AG08396 (cell line): ENCODE data around the gene FIG4.
"Not testable (repeated sequence)": the region's sequence is repeated elsewhere in the genome, so short reads cannot be mapped to it uniquely, and the experiment has no call there.

Experiments
- DNase-seq: peaks from one replicate; pipeline ENCODE4 v3.0.0; 2012; ENCODE audit warnings: low spot score, mixed read lengths

Gene FIG4

DNA sequence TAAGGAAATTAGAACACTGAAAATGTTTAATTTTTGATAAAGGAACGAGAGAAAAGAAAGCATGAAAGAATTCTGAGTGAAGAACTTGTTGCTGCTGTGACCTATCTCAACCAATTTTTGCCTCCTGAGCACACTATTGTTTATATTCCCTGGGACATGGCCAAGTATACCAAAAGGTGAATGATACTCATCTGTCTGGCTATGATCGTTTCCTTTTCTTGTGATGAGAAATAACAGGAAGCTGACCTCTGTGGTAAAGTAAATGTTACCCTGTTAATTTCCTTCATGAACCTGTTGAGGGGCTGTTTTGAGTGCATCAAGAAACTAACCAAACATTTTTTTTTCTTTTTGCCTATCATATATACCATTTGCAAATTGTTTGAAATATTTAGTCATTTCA lies 69.1 kb downstream of the FIG4 start:
- DNase-seq, result no peak

GRCh38 chr6:109762166-109762565 lies 71.1 kb downstream of the FIG4 start:
- no peak for DNase-seq

- DNase-seq, result no peak
Measured at GRCh38 chr6:109762769-109763441, 71.8 kb downstream of the FIG4 start.

GRCh38 chr6:109766167-109766566 lies 75.1 kb downstream of the FIG4 start:
- DNase-seq, result no peak

DNA sequence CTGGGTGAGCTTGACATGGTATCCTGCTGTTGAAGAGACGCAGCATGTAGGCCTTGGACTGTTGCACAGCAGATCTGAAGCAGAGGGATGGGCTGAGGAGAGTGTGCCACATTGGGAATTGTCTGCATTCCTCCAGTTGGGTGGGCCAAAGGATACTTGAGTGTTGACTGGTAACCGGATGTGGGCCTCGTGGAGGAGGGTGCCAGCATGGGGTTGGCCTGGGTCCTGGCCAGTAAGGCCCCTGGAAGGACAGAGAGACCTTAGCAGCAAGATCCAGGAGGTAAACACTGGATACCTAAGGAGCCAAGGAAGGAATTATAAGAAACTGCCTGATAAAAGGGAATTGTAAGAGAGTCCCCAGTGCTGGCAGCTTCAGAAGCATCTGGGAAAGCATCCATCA lies 76.9 kb downstream of the FIG4 start:
- no peak for DNase-seq

GRCh38 chr6:109768485-109768884 lies 77.4 kb downstream of the FIG4 start:
- DNase-seq, result no peak

- no peak for DNase-seq
Measured at GRCh38 chr6:109769213-109769612, 78.1 kb downstream of the FIG4 start.

DNA sequence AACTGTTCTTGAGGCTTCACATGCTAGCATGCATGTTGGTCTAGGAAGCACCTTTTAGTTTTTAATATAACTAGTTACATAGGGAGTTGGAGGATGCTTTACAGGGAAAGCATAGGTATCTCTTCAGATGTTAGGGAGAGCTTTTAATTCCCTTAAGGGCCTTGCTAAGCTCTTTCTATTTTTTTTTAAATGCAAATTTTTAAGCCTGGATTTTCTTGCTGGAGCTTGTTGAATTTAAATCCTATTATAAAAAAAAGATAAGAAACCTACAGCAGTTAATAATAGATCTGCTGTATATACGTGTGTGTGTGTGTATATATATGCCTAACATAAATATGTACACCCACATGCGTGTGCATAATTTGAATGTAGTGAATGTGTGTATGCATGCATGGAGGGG lies 79.0 kb downstream of the FIG4 start:
- no peak for DNase-seq

- DNase-seq, result no peak
Measured at GRCh38 chr6:109770779-109771178, 79.7 kb downstream of the FIG4 start.

DNA sequence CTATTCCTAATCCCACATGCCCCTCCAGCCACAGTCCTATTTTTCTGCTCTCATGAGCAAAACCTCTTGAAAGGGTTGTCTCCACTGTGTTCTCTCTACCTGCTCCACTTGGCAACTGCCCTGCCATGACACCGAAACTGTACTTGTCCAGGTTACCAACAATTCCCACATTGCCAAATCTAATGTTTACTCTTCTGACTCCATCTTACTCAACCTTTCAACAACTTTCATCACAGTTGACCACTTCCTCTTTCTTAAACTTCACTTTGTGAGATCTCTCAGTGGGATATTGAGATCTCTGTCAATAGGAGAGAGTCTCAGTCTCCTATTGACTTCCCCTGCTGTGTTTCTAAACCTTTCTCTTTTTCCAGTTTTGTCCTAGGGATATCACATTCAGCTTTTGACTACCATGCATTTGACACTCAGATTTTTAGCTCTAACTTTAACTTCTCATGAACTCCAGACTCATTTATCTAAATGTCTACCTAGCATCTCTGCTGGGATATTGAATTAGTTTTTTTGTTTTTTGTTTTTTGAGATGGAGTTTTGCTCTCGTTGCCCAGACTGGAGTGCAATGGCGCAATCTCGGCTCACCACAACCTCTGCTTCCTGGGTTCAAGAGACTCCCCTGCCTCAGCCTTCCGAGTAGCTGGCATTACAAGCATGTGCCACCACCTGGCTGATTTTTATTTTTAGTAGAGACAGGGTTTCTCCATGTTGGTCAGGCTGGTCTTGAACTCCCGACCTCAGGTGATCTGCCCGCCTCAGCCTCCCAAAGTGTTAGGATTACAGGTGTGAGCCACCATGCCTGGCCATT lies 81.1 kb downstream of the FIG4 start:
- not testable (repeated sequence) for DNase-seq

GRCh38 chr6:109772883-109773431 lies 81.9 kb downstream of the FIG4 start:
- peak; percentile 30 for DNase-seq

GRCh38 chr6:109781001-109781400 lies 89.9 kb downstream of the FIG4 start:
- no peak for DNase-seq

DNA sequence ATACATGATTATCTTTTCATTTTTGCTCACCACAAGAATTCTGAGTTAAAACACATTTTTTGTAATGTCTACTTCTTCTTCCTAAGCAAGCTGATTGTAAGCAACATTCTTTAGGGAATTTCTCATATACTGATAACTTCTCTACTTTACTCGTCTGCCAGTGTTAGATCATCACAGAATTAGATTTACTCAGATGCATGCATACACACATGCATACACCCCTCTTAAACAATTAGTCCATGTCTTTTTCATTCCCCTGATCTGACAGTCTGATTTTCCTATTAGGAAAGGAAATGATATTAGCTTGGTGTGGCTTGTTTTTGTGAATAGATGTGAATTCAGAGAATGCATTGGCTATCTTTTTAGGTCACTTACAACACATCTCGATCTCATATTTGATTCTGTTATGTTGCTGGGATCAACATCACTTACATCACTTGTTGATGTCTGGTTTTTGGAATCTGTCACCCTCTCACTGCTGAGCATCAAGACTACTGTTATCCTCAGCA lies 91.4 kb downstream of the FIG4 start:
- no peak for DNase-seq

- DNase-seq, result no peak
Measured at GRCh38 chr6:109783250-109783986, 92.3 kb downstream of the FIG4 start.

GRCh38 chr6:109787312-109787711 lies 96.2 kb downstream of the FIG4 start:
- DNase-seq, result no peak

- DNase-seq, result no peak
Measured at GRCh38 chr6:109788687-109789086, 97.6 kb downstream of the FIG4 start.

DNA sequence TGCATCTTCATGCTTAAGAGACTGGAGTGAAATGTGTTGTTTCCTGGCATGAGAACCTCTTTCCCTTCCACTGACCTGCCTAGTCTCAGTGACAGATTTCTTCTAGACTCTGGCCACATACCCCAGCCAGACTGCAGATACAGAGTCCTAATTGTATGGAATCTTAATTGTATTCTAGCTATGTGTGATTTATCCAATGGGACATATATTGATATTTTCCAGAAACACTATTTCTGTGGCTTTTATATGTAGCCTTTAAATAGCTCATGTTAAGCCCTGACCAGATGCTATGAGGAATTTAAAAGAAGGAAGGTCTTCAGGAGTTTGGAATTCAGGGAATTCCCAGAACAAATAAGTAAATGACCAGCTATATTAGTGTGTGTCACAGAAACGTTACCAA lies 99.0 kb downstream of the FIG4 start:
- DNase-seq, result peak; percentile 31

- no peak for DNase-seq
Measured at GRCh38 chr6:109791301-109791700, 100.2 kb downstream of the FIG4 start.

DNA sequence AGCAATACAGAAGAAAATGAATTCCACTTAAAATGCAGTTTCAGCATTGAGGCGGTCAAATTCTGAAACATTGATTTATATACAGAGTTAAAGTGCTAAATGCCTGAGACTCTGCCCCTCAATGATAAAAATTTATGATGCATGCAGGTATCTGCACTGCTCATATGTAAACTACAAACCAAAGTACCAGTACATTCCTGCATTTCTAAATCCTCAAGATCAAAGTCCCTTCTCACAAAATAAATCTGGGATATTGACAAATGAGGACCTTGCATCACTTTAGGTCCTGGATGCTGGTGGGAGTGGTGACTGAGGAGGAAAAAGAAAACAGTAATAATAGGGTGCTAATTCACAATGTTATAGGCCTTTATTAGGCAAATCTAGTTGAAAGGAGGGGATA lies 101.9 kb downstream of the FIG4 start:
- no peak for DNase-seq

GRCh38 chr6:109793792-109794191 lies 102.7 kb downstream of the FIG4 start:
- DNase-seq, result peak; percentile 72

DNA sequence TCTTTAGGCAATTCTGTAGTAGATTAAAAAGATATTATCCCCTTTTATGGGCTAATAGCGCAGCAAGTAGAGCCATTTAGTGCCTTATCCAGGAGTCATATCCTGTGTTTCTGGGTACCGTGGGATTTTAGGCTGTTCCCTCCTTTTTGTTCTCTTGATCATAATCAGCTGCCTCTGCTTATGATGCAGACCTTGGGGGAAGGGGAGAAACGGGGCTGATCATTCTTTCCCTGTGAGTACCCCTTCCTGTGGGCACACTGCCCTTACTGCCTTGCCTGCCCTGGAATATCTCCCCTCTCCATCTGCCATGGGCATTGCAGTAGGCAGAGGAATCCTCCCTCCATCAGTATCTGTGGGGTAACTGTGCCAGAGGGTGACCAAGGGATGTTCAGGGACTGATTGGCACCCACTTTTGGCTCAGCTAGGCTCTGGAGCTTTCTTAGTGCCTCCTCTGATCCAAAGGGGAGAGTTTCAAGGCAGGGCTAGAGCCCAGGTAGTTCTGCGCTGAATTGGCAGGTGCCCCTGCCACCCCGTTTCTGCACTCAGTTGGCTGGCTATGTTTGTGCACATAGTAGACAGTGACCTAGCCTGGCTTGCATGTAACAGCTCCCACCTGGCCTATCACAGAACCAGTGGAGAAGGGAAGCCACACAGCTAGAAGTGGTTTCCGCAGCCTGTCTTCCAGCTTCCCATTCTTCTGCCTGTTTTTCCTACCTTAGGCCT lies 103.3 kb downstream of the FIG4 start:
- DNase-seq, result peak; percentile 29
